Measurements from ENCODE around the gene CRKL.
A peak's percentile ranks its signal among the peaks of the same experiment; 100 is the strongest.

Gene CRKL

DNA sequence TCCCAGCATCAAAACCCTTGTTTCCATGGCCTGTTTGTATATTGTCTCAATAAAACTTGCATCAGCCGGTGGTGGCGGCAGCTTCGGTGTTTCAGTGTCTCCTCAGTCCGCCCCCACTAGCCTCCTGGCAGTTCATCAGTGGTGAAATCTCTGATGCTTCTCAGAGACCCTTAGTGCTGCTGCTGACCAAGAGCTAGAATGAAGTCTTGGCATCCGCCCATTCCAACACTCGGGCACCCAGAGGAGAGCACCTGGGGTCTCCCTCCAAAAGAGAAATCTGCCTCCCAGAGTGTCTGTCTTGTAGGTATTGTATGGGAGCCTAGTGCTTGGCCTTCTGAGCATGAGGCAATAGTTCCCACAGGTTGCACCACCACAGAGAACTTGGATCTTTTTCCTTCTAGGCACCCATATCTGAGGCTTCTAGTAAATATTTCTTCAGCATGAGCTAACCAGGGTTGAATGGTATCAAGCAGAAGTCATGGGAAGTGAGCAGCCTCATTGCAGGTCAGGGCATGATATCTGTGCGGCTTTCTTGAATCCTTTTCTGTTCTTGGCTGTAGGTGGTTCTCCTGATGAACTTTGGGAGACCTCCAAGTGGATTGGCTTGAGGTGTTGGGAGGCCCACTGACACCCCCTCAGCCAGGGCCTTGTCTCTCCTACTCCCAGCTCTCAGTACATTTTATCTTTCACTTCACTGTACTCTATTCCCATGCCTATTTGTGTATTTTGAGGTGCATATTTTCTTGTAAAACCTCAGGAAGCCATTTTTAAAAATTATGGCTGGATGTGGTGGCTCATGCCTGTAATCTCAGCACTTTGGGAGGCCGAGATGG, 36.7 kb downstream of the CRKL start:
- DNase-seq = no peak

DNA sequence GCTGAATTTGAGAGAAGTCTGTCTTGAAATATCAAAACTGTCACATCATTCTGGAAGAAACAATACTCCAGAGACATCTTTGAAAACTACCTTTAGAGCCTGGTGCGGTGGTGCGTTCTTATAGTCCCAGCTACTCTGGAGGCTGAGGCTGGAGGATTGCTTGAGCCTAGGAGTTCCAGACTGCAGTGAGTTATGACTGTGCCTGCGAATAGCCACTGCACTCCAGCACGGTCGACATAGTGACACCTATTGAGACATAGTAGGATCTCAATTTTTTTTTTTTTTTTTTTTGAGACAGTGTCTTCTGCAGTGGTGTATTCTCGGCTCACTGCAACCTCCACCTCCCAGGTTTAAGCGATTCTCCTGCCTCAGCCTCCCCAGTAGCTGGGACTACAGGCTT, 38.3 kb downstream of the CRKL start:
- DNase-seq = no peak

DNA sequence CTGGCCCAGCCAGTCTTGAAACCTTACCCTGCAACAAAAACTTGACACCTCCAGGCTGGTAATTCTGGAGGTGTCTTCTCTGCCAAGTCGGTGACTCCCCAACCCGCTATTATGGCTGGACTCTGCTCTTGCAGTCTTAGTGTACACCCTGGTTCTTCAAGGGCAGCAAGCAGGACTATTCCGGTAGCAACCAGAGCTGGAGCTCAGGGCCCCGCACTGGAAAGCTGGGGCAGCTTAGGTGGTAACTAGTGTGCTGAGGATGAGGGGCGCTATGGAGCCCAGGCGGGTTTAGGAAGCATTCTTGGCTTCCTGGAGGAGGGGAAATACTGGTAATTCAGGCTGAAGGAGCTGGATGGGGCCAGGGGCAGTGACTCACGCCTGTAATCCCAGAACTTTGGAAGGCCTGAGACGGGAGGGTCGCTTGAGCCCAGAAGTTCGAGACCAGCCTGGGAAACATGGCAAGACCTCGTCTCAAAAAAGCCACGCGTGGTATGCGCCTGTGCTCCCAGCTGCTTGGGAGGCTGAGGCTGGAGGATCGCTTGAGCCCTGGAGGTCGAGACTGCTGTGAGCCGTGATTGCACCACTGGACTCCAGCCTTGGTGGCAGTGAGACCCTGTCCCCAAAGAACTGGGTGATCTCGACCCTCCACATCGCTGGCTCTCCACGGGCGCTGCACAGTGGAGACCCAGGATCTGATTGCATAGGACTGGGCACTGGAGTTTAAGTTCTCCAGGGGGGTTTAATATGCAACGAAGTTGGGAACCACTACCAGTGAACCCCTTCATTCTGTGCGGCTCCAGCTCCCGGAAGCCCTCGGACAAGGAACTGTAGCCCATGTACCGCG, 39.3 kb downstream of the CRKL start:
- no peak for DNase-seq

DNA sequence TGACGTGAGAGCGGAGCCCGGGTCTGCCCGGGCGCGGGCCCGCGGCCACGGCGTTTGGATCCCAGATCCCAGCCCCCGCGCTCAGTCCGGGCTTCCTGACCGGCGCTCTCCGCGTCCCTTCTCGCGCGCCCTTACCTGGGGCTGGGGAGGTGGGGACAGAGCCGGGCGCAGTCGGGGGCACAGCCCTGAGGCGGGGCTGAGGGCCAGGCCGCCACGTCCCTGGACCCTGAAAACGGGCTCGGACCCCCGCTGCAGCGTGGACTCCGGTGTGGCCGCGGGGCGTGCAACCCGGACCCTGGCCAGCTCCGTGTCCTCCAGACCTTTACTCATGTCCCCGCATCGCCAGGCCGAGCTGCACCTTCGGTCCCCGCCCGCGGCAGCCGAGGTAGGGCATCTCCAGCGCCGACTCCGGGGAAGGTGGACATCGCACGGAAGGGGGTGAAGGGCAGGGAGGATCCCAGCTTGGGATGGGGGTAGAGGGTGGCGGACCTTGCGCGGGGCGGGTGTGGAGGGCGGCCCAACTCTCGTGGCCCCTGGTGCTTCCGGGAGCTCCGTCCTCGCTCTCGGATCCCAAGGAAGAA, 40.0 kb downstream of the CRKL start:
- no peak for DNase-seq

DNA sequence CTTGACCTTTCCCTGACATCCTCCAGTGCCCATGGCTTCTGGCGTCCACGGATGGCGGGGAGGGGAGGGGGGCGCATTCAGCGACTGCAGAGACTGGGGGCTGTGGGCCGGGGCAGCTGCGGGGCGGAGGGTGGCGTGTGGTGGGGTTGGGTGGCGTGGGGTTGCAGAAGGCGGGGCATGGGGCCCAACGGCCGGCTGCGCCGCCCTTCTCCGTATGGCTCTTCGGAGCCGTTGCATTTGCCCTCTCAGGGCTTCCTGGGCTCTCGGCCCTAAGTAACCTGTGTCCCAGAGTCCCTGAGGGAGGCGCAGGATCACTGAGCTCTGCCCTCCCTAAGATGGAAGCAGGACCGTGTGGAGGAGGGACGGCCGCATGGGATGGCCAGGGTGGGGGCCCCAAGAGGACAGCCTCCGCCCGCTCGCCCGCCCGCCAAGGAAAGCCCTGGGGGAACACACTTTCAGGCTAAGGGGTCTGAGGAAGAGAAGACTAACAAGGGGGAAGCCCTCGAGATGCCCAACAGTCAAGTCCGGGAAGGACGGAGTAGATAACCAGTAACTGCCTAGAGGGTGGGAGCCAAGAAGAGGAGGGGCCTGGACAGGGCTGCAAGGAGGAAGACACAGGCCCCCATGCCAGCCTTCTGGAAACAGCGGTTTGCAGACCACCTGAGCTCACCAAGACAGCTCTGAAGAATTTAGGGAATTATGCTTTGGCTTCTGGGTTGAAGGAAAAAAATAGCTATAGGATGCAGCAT, 40.6 kb downstream of the CRKL start:
- no peak for DNase-seq

DNA sequence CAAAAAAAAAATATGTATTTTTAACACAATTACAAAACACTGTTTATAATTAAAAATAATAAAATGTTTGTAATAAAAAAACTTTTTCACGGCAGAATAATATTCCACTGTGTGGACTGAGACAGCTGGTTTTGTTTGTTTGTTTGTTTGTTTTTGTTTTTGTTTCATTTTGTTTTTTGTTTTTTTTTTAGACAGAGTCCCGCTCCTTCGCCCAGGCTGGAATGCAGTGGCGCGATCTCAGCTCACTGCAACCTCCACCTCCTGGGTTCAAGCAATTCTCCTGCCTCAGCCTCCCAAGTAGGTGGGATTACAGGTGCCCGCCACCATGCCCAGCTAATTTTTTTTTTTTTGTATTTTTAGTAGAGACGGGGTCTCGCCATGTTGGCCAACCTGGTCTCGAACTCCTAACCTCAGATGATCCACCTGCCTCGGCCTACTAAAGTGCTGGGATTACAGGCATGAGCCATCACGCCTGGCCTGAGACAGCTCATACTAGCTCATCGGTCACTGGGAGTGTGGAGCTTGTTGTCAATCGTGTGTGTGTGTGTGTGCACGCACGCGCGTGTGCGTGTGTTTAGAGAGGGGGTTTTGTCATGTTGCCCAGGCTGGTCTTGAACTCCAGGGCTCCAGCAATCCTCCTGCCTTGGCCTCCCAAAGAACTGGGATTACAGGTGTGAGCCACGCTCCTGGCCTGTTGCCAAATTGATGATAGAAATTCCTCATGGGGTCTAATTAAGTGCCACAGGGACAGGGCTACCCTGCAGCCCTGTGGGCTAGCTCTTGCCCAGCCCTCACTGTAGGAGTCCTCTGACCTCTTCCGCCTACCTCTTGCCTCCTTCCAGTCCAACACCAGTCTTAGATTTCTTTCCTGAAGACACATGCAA, 42.6 kb downstream of the CRKL start:
- DNase-seq = no peak

DNA sequence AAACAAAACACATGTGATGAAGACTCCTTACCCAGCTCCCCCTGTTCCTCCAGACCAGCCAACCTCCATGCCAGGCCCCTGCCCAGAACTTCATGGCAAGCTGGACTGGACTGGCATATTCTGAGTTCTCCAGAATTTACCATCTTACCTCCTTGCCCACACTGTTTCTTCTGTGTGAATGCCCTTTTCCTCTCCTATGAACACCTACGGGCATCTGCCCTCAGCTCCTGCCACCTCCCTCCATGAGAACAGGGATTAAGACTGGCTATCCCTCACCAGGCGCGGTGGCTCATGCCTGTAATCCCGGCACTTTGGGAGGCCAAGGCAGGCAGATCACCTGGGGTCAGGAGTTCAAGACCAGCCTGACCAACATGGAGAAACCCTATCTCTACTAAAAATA, 43.4 kb downstream of the CRKL start:
- no peak for DNase-seq

DNA sequence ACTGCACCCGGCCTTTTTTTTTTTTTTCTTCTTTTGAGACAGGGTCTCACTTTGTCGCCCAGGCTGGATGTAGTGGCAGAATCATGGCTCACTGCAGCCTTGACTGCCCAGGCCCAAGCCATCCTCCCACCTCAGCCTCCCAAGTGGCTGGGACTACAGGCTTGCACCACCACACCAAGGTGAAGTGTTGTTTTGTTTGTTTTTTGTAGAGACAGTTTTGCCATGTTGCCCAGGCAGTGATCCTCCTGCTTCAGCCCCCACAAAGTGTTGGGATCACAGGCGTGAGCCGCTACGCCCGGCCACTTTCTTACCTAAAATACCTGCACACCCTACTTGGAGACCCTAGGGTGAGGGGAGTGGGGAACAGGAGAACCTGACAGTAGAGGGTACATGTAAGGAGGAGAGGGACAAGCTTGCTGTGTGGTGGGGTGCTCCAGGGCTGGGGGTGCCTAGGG, 45.3 kb downstream of the CRKL start:
- no peak for DNase-seq

DNA sequence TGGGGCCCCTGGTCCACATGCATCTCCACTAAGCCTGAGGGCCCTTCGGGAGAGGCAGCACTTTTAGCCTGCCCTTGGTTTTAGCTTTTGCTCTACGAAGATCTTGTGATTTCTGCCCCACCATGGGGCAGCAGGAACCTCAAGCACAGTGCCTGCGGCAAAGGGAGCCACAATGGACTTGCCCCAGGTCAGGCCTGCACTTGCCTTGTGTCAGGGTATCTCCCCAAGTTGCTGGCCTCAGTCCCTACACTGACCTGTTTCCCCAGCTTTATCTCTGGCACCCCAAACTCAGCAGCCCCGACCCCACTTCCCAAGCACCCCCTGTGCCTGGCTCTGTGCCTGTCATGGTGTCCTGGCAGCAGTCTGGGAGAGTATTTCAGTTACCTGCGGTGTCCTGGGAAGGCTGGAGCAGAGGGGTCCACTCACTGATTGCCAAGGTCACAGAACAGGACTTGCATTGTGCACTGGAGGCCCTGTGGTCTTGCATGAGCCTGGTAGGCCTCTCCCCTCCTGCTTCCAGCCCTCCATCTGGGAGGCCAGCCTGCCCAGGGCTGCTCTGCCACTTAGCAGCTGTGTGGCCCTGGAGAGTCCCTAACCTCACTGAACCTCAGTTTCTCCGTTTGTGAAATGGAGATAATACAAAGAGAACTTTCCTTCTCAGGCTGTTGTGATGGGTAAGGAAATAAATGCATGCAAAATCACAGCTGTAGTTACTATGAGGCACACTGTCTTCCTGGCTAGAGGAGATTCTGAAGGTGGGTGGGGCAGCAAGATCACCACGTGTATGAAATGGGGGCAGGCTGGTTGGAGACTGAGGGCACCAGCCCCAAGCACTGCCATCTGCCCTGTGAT, 46.2 kb downstream of the CRKL start:
- DNase-seq = no peak

DNA sequence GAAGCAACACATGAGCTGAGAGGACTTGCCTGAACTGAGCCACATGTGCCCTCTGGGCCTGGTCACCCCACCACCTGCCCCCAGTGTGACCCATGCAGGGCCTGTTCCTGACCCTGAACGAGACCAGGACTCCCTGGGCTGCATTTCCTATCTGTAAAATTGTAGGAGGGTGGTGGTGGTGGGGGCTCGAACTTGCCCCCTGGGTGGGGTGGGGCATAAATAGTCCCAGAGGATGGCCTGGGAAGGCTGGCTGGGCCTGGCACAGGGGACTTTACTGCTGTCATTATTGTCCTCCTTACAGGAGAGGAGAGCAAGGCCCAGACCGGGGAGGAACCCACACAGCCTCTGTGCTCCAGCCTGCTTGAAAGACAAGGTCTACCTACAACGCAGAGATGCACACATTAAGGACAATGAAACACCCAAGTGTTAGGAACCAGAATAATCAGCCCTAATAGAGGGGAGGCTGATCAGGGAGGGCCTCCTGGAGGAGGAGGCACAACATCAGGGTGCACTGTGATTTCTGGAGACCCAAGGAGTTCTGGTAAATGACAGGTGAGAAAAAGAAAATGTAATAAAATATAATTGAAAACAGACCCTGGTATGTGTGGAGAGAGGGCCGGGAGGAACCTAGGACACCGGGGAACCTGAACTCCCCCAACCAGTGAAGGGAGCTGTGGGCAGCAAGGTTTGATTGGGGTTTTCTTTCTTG, 47.0 kb downstream of the CRKL start:
- DNase-seq = no peak

DNA sequence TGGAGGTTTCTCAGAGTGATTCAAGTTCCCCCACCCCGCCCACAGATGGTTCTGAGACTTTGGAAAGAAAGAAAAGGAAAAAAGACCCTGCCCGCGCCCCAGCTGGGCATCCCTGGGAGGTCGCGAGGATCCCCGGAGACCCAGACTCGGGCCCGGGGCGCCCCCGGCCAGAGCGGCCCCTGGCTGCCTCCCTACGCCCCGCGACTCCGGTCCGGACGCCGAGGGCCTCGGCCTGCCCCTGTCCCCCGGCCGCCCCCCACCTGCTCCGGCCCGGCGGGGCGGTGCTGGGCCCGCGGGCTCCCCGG, 47.5 kb downstream of the CRKL start:
- DNase-seq = no peak

DNA sequence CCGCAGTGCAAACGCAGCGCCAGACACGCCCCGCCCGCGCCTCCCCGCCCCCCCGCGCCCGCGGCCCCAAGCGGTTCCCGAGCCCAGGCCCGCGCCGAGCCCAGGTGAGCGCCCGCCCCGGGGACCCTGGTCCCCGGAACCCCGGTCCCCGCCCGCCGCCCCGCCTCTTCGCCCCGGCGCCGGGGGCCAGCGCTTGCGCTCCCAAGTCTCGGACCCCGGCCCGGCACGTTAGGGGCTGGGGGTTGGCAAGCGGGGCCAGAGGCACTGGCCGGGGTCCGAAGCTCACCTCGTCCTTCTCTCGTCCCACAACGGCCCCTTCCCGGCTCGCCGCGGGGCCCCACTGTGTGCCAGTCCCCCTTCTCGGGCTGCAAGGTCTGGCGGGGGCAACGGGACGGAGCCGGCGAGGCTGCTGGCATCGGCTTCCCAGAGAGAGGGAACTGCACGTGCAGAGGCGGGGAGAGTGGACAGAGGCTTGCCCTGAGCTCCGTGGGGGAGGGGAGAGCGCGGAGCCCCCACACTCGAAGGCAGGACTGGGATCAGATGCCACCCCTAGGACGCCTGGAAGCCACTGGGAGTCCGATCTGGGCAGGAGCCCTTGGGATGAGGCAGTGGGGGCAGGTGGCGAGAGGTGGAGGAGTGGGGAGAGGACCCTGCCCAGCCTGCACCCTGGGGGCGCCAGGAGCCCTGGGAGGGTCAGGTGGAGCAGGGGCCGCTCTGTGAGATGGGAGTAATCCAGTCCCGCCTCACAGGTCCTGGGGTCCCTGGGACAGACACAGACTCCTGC, 48.1 kb downstream of the CRKL start:
- no peak for DNase-seq

DNA sequence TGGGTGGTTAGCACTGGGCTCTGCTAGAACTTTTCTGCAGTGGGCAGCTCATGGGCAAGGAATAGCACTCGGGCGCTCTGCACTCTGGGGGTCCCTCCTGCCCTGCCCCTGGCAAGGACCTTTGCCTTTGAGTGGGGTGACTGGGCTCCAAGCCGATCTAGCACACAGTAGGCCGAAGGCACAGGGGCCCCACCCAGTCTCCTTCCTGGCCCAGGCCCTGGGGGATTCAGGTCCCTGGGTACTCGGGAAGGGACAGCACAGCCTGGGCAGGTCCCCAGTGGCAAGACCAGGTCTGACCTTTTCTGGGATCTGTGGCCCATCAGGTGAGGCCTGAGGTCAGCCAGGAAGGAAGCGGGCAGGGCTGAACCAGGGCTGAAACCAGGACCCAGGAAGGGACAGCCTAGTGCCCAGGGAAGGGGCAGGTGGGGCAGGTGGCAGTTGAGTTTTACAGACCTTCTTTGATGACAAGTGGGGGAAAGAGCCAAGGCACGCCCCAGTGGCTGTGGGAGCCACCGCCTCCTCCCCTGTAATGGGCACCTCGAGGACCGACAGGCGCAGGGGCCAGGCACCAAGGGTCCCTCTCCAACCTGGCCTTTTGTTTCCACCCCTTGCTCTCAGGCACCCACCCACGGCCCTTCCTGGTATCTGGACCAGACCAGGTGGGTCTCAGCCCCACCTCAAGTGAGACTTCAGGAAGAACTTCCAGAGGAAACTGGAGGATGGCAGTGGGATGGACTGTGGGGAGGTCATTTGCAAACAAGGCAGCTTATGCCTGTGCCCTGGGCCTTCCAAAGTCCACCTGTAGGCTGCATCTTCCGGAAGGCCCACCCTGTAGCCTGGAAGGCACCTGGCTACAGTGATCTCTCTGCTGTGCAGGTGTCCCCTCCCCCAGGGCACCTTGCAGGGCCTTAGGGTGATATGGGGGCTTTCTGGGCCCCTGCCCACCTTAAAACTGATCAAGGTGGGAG, 49.0 kb downstream of the CRKL start:
- DNase-seq = no peak

DNA sequence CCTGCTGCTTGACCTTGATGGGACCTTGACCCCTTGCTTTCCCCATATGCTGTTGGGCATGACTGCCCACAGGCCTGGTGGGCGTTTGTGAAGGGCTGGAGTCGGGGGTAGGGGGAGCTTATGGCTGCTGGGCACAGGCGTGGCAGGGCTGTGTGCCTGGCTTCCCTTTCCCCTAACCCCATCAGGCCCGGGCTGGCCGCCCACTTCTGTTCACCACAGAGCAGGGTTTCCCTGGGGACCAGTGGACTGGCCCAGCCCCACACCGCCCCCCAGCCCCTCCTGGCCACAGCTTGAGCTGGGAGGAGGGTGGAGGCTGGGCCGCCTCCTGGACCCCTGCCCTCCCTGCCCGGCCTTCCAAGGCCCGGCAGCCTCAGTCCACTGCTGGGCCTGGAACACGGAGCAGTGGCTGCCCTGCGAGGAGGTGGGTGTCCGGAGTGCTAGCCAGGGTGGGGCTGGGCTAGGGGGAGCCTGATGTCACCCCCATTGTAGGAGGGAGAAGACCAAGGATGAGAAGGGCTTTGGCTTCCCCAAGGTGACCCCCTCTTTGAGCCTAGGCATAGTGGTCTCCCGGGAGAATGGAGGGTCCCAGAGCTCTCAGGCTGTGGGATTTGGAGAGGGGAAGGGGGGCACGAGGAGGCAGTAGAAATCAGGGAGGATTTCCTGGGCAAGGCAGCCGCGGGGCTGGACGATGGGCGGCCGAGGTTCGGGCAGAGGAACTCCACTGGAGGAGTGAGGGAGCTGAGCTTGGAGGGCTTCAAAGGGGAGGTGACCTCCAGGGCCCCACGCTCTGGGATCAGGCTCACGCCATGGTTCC, 49.9 kb downstream of the CRKL start, which contains the start of gene AIFM3:
AIFM3 (plus strand) TSS at position 373 of the 814 bp plus-strand sequence. CDS start 690 bp downstream, outside the sequence.
- DNase-seq = no peak

DNA sequence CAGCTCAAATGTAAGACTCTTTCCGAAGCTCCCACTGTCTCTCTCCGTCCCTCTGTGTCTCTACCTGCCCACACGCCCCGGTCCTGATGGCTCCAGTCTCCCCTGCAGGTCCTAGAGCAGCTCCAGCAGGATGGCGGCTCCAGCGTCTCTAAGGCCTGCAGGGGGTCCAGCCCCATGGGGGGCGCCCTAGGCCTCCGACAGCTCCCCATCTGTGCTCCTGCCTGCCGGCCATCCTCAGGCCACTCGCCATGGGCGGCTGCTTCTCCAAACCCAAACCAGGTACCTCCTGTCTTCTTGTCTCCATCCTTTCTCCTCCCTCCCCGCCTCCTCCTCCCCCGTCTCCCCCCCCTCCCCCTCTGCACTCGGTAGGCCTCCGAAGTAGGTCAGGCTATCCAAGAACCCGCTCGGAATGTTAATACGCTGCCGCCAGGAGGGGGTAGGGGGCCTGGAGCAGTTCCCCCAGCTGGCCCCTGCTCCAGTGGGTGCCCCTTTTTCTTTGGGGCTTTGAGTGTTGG, 50.5 kb downstream of the CRKL start:
- DNase-seq = no peak

DNA sequence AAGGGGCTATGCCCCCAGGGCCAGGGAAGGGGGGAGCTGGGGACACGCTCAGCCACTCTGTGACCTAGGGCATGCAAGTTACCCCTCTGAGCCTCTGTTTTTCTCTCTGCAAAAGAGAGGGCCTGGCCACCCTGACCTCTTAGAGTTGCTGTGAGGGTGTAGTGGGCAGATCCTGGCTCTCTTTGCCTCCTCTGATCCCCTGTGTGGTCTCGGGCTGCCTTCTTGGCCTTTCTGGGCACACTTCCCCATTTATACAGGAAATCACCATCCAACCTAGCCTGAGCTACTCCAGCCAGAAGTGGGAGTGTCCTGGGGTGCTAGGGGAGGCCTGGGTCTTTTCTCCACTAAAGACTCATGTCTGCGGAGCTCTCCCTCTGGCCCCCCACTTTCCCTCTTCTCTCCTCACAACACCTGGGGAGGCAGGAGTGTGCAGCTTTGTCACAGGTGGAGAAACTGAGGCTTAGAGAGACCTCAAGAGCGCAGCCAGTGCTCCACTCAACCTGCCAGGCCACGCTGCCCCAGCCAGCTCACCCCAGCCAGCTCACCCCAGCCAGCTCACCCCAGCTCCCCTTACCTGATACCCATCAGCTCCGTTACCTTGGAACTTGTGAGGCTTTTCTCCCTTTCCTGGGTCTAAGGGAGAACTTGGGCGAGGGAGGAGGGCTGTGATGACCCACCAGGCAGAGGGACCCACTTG, 51.2 kb downstream of the CRKL start:
- DNase-seq = peak; percentile 10
